Fibroblast of mammary gland (primary cell): Measurements from ENCODE around the gene FNDC5.
A peak's percentile ranks its signal among the peaks of the same experiment; 100 is the strongest.

Experiments
- DNase-seq: peaks from one replicate; pipeline ENCODE4 v3.0.0-alpha.2; 2010; ENCODE audit warnings: low read depth
- H3K4me3 ChIP-seq: 2 replicates; pipeline ENCODE4 v1.5.1; 2011; ENCODE audit warnings: low read depth, mild to moderate bottlenecking, low read length, moderate library complexity; ENCODE audit not compliant: control insufficient read depth
- CTCF ChIP-seq: conservative IDR thresholded peaks from 2 replicates; pipeline ENCODE4 v1.5.1; 2011; ENCODE audit warnings: low read depth, low read length, inconsistent platforms; ENCODE audit not compliant: control insufficient read depth, insufficient read depth

Gene FNDC5

GRCh38 chr1:32870615-32871363 is at the start of gene FNDC5:
Gene FNDC5, minus strand, starts transcription at chr1:32870912.
- DNase-seq = no peak
- peak within 1 kb of the TSS; percentile 25 for H3K4me3 ChIP-seq

GRCh38 chr1:32919811-32920733 is 49.4 kb upstream of the FNDC5 start:
- no peak for TF ChIP-seq CTCF
- H3K4me3 ChIP-seq = no peak overlapping the region
- DNase-seq = peak; percentile 59

More at GRCh38 chr1:32870615-32871363, at the start of gene FNDC5:
- TF ChIP-seq CTCF = no peak

- H3K4me3 ChIP-seq = no peak overlapping the region
- TF ChIP-seq CTCF = no peak
- no peak for DNase-seq
Observed at GRCh38 chr1:32918179-32918578, 47.5 kb upstream of the FNDC5 start.

GRCh38 chr1:32917521-32917920 is 46.8 kb upstream of the FNDC5 start:
- H3K4me3 ChIP-seq = no peak overlapping the region
- TF ChIP-seq CTCF = no peak
- no peak for DNase-seq

- no peak for TF ChIP-seq CTCF
- no peak overlapping the region for H3K4me3 ChIP-seq
- no peak for DNase-seq
Observed at GRCh38 chr1:32915766-32916706, 45.3 kb upstream of the FNDC5 start.

- TF ChIP-seq CTCF = no peak
- H3K4me3 ChIP-seq = no peak overlapping the region
- DNase-seq = no peak
Observed at GRCh38 chr1:32910319-32910718, 39.6 kb upstream of the FNDC5 start.
